ENCODE data around the gene SLC28A2. TPM values are rescaled to one million over a fixed set of nuclear protein-coding genes. Genes with fewer than 3 reads are reported as not detected.
A peak's percentile ranks its signal among the peaks of the same experiment; 100 is the strongest.

The SLC28A2 gene
- total RNA-seq, 4 donors from 2014 or later = not detected

DNA sequence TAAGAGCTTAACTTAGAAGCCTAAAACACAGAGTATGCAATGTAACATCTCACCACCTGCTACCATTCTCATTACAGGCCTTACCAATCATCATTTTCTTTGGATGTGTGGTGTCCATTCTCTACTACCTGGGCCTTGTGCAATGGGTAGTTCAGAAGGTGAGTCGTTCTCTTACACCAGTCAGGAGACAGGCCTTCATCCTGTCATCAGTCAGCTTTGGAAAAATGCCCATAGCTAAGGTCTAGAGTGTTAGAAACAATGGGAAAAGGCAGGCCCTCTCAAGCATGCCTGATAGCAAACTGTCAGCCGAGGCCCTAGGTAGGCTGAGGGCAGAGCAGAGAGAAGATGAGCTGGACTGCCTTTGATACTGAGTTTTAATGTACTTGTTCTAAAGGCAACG lies 13.5 kb downstream of the SLC28A2 start:
- TF ChIP-seq, protein P1, sequence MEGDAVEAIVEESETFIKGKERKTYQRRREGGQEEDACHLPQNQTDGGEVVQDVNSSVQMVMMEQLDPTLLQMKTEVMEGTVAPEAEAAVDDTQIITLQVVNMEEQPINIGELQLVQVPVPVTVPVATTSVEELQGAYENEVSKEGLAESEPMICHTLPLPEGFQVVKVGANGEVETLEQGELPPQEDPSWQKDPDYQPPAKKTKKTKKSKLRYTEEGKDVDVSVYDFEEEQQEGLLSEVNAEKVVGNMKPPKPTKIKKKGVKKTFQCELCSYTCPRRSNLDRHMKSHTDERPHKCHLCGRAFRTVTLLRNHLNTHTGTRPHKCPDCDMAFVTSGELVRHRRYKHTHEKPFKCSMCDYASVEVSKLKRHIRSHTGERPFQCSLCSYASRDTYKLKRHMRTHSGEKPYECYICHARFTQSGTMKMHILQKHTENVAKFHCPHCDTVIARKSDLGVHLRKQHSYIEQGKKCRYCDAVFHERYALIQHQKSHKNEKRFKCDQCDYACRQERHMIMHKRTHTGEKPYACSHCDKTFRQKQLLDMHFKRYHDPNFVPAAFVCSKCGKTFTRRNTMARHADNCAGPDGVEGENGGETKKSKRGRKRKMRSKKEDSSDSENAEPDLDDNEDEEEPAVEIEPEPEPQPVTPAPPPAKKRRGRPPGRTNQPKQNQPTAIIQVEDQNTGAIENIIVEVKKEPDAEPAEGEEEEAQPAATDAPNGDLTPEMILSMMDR (IDR thresholded peaks at IDR 0.05) = no peak
- TF ChIP-seq POLR2A (IDR thresholded peaks at IDR 0.05) = no peak

GRCh38 chr15:45268135-45268534 lies 16.1 kb downstream of the SLC28A2 start:
- WGBS, 2 donors = 59 to 70% methylated on average over 2 of the region's 2 CpGs
- TF ChIP-seq, protein P1 (IDR thresholded peaks at IDR 0.05) = no peak
- no peak for TF ChIP-seq POLR2A (IDR thresholded peaks at IDR 0.05)
- no peak for DNase-seq (ENCODE audit: low spot score in 2 of 2)
- no peak overlapping the region for H3K4me3 ChIP-seq (ENCODE audit: low read depth, poor library complexity, severe bottlenecking)
- intact Hi-C loops (cut with DNase I; ENCODE audit: low total_unique reads) = no loop called here

More for the DNA sequence above, 13.5 kb downstream of the SLC28A2 start:
- no peak for DNase-seq (ENCODE audit: low spot score in 2 of 2)
- intact Hi-C loops (cut with DNase I; ENCODE audit: low total_unique reads) = no loop called here
- WGBS, 2 donors = 83 to 96% methylated on average over 3 of the region's 3 CpGs
- no peak overlapping the region for H3K4me3 ChIP-seq (ENCODE audit: low read depth, poor library complexity, severe bottlenecking)

GRCh38 chr15:45274636-45275380 lies 22.8 kb downstream of the SLC28A2 start:
- DNase-seq (ENCODE audit: low spot score in 2 of 2) = no peak
- intact Hi-C loops (cut with DNase I; ENCODE audit: low total_unique reads) = no loop called here
- no peak overlapping the region for H3K4me3 ChIP-seq (ENCODE audit: low read depth, poor library complexity, severe bottlenecking)
- TF ChIP-seq, protein P1 (IDR thresholded peaks at IDR 0.05) = no peak
- no peak for TF ChIP-seq POLR2A (IDR thresholded peaks at IDR 0.05)
- WGBS, 2 donors = 69% methylated on average over 5 of the region's 5 CpGs

DNA sequence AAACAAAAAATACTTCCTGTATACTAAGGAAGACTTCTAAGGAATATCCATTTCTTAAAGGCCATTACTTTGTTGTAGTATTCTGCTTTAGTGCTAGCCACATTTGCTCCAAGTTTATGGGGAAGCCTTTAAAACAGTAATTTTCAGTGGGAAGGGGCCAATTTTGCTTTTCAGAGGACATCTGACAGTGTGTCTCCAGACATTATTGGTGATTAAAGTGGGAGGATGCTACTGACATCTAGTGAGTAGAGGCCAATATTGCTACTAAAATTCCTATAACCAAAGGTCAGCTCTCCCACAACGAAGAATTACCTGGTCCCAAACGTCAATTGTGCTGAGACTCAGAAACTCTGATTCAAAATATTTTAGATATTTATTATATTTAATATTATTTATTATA lies 24.8 kb downstream of the SLC28A2 start:
- 2 to 4% methylated on average over 2 of the region's 2 CpGs for WGBS, 2 donors
- intact Hi-C loops (cut with DNase I; ENCODE audit: low total_unique reads) = no loop called here
- no peak for DNase-seq (ENCODE audit: low spot score in 2 of 2)
- no peak overlapping the region for H3K4me3 ChIP-seq (ENCODE audit: low read depth, poor library complexity, severe bottlenecking)
- TF ChIP-seq POLR2A (IDR thresholded peaks at IDR 0.05) = no peak
- TF ChIP-seq, protein P1 (IDR thresholded peaks at IDR 0.05) = no peak

- H3K4me3 ChIP-seq (ENCODE audit: low read depth, poor library complexity, severe bottlenecking) = peak overlapping the region; percentile 39
- intact Hi-C loops (cut with DNase I; ENCODE audit: low total_unique reads) = no loop called here
- peak; percentile 98 to 99 for DNase-seq (ENCODE audit: low spot score in 2 of 2)
- peak in 1 of 2 donors; percentile 38 for TF ChIP-seq POLR2A (IDR thresholded peaks at IDR 0.05)
- TF ChIP-seq, protein P1 (IDR thresholded peaks at IDR 0.05) = no peak
- WGBS, 2 donors = 1 to 2% methylated on average over 33 of the region's 33 CpGs
These were observed 27.1 kb downstream of the SLC28A2 start for GRCh38 chr15:45279024-45279698.

Measured in lower leg skin (tissue), 4 donors.